ENCODE results near the gene NRG2. TPM values are rescaled to one million over a fixed set of nuclear protein-coding genes. Genes with fewer than 3 reads are reported as not detected.
A peak's percentile ranks its signal among the peaks of the same experiment; 100 is the strongest.

NRG2 gene
- total RNA-seq, 1 donor from 2014 or later, result 0.07 TPM

DNA sequence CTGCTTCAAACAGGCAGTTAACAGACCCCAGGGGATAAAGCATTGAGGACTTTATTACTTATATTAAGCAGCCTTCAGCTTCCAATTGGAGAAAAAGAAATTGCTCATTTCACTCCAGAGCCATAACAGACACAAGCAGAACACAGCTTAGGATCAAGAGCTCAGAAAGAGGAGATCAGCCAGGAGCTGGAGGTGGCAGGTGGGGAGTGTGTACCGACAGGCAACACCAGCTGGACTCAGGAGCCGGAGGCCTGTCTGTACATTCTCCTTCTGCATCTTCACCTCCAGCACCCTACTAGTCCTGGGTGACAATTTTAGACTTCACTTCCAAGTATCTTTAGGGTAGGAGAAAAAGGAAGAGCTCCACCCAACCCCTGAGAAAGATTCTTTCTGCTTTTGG, 35.8 kb downstream of the NRG2 start:
- TF ChIP-seq, protein P1, sequence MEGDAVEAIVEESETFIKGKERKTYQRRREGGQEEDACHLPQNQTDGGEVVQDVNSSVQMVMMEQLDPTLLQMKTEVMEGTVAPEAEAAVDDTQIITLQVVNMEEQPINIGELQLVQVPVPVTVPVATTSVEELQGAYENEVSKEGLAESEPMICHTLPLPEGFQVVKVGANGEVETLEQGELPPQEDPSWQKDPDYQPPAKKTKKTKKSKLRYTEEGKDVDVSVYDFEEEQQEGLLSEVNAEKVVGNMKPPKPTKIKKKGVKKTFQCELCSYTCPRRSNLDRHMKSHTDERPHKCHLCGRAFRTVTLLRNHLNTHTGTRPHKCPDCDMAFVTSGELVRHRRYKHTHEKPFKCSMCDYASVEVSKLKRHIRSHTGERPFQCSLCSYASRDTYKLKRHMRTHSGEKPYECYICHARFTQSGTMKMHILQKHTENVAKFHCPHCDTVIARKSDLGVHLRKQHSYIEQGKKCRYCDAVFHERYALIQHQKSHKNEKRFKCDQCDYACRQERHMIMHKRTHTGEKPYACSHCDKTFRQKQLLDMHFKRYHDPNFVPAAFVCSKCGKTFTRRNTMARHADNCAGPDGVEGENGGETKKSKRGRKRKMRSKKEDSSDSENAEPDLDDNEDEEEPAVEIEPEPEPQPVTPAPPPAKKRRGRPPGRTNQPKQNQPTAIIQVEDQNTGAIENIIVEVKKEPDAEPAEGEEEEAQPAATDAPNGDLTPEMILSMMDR (IDR thresholded peaks at IDR 0.05), result no peak
- intact Hi-C loops (cut with micrococcal nuclease), result no loop called here
- no peak overlapping the region for H3K27ac Mint-ChIP-seq
- CTCF ChIA-PET, result interaction anchor here (0.6 kb wide), 1 partner anchor 138 kb away, joined by 3 read pairs; no protein-coding TSS in a partner anchor
- H3K4me3 Mint-ChIP-seq, result no peak overlapping the region
- peaks cover 20% of the 10 kb centered on the region for H3K27me3 Mint-ChIP-seq
- no peak for ATAC-seq (ENCODE audit: low read depth)
- peaks cover 7% of the 10 kb centered on the region for H3K4me1 Mint-ChIP-seq
- DNase-seq, result no peak
- POLR2A ChIA-PET, result no interaction called here
- no peaks in the 10 kb centered on the region for H3K36me3 Mint-ChIP-seq (ENCODE audit: low read depth)
- H3K9me3 Mint-ChIP-seq, result no peaks in the 10 kb centered on the region

DNA sequence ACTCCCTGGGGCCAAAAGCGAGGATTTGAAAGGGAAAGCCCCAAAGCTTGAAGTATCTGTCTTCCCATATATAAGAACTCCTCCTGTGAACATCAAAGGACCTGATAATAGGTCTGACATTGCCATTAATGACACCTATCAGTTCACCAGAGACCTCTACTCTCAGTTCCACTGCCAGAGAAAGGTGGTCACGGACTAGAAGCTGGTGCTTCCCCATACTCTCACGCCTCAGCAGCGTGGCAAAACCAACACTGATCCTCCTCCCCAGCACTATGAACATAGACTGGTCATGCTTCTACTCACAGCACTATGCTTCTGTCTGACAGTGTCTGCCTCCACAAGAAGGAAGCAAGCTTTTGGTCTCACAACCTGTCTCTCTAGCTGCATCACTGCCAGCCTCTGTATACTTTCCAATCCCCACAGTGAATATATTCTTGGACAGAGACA, 37.9 kb downstream of the NRG2 start:
- ATAC-seq (ENCODE audit: low read depth), result peak; percentile 96
- Mint-ChIP-seq H3K4me3 (no peak overlapping the region), H3K27ac (no peak overlapping the region)

DNA sequence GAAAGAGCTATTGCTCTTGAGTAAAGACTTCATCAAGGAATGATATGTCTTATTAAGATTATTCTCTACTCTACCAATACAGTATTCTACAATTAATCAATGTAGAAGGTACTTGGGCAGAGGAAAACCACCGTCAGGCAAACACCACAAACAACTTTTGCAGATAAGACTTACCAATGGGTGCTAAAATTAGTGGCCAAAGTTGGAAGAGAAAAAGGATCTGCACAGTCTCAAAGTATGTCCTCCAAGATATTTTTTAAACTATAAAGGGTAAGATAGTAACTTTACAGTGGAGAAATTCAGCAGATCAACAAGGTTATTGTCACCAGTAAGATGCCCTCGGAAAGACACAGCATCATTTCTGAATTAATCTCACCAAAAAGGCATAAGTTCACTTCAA, 38.9 kb downstream of the NRG2 start:
- no peak for ATAC-seq (ENCODE audit: low read depth)
- POLR2A ChIA-PET, result no interaction called here
- no peaks in the 10 kb centered on the region for H3K36me3 Mint-ChIP-seq (ENCODE audit: low read depth)

More for the DNA sequence above, 37.9 kb downstream of the NRG2 start:
- no peak for DNase-seq
- Mint-ChIP-seq H3K9me3 (no peaks in the 10 kb centered on the region), H3K27me3 (peaks cover 28% of the 10 kb centered on the region), H3K4me1 (peaks cover 7% of the 10 kb centered on the region), H3K36me3 (ENCODE audit: low read depth) (no peaks in the 10 kb centered on the region)
- TF ChIP-seq, protein P1 (IDR thresholded peaks at IDR 0.05), result no peak
- CTCF ChIA-PET, result no interaction called here
- POLR2A ChIA-PET, result no interaction called here
- intact Hi-C loops (cut with micrococcal nuclease), result no loop called here

DNA sequence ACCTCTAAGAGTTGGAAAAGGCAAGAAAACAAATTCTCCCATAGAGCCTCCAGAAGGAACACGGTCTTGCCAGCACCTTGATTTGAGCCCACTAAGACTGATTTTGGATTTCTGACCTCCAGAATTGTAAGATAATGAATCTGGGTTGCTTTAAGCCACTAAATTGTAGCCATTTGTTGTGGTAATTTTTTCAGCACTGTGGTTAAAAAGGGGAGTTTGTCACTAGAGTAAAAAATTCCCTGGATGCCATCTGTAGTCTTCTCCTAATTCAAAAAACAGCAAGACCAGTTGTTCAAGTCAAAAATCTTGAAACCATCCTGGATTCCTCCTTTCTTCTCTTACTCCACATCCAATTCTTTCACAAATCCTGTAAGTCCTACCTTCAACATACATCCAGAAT, 39.6 kb downstream of the NRG2 start:
- no peak for ATAC-seq (ENCODE audit: low read depth)
- TF ChIP-seq, protein P1 (IDR thresholded peaks at IDR 0.05), result no peak
- ChIA-PET CTCF (no interaction called here), POLR2A (no interaction called here)
- Mint-ChIP-seq H3K4me3 (no peak overlapping the region), H3K36me3 (ENCODE audit: low read depth) (no peaks in the 10 kb centered on the region), H3K9me3 (no peaks in the 10 kb centered on the region), H3K4me1 (peaks cover 7% of the 10 kb centered on the region), H3K27me3 (peaks cover 34% of the 10 kb centered on the region), H3K27ac (no peak overlapping the region)
- intact Hi-C loops (cut with micrococcal nuclease), result no loop called here
- DNase-seq, result no peak

More for the DNA sequence above, 38.9 kb downstream of the NRG2 start:
- Mint-ChIP-seq H3K27ac (no peak overlapping the region), H3K4me3 (no peak overlapping the region), H3K9me3 (no peaks in the 10 kb centered on the region), H3K27me3 (peaks cover 32% of the 10 kb centered on the region), H3K4me1 (peaks cover 7% of the 10 kb centered on the region)
- CTCF ChIA-PET, result no interaction called here
- DNase-seq, result no peak
- intact Hi-C loops (cut with micrococcal nuclease), result no loop called here
- TF ChIP-seq, protein P1 (IDR thresholded peaks at IDR 0.05), result no peak

DNA sequence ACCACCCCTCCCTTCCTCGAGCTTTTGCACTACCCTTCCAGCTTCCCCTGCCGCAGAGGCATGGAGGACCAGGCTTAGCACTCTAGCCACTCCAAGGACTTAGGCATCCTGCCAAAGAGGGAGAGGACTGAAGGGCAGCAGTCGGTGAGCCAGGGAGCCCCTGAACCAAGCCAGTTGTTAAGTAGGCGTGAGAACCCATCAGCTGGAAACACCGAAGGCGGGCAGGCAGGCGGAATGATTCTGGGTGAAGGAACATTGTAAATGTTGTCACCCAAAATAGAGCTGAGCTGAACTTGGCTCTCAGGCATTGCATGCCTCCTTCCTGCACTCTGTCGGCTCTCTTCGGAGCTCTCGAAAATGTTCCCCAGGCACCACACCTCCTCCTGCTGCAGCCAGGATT, 42.8 kb downstream of the NRG2 start:
- DNase-seq (no peak), ATAC-seq (ENCODE audit: low read depth) (no peak)
- intact Hi-C loops (cut with micrococcal nuclease), result no loop called here
- Mint-ChIP-seq H3K9me3 (no peaks in the 10 kb centered on the region), H3K27me3 (peaks cover 36% of the 10 kb centered on the region), H3K4me3 (no peak overlapping the region), H3K36me3 (ENCODE audit: low read depth) (no peaks in the 10 kb centered on the region), H3K27ac (no peak overlapping the region), H3K4me1 (peaks cover 5% of the 10 kb centered on the region)
- ChIA-PET CTCF (no interaction called here), POLR2A (no interaction called here)
- TF ChIP-seq, protein P1 (IDR thresholded peaks at IDR 0.05), result no peak

Data from activated B cell treated with CpG ODN at 0.5 μM for 24 hours (primary cell).